D341Med (cell line): ENCODE measurements around the gene ABHD3.
A peak's percentile ranks its signal among the peaks of the same experiment; 100 is the strongest.
"Not testable (repeated sequence)": the region's sequence is repeated elsewhere in the genome, so short reads cannot be mapped to it uniquely, and the experiment has no call there.

Source experiments
- DNase-seq: peaks from one replicate; pipeline ENCODE4 v3.0.0; 2012; ENCODE audit warnings: low spot score

ABHD3 gene

DNA sequence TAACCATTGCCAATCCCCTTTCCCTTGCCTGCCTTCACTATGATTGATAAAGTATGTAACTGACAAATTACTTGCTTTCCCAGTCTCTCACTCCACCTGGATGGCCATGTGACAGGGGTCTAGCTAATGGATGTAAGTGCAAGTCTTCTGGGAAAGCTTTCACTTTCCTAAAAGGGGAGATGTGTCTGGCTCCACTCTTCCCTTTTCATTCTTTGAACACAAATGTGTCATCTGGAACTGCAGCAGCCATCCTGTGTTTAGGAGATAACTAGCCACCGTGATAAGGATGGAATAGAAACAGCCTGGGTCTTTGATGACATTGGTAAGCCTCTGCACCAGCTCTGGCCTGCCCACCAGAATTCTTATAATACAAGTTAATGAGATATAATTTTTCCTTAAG lies 54.3 kb downstream of the ABHD3 start:
- DNase-seq = no peak

DNA sequence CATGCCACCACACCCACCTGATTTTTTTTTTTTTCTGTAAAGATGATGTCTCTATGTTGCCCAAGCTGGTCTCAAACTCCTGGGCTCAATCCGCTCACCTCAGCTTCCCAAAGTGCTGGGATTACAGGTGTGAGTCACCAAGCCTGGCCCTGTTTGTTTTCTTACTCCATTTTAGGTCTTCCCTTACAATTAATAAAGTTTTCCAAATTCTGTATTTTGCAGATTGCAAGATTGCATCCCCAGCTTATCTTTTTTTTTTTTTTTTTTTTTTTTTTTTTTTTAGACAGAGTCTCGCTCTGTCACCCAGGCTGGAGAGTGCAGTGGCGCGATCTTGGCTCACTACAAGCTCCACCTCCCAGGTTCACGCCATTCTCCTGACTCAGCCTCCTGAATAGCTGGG lies 64.2 kb downstream of the ABHD3 start:
- DNase-seq = not testable (repeated sequence)

DNA sequence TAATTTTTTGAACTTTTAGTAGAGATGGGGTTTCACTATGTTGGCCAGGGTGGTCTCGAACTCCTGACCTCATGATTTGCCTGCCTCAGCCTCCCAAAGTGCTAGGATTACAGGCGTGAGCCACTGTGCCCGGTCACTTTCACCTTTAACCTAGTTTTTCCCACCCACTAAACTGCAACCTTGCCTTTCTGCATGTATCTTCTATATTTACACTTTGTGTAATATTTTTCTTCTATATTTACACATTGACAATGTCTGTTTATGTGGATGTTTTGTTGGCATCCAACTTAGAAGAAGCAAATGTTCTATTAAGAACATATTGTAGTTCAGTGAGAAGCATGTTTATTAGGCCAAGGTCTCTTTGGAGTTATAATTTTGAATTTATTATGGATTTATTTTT lies 65.8 kb downstream of the ABHD3 start:
- no peak for DNase-seq

DNA sequence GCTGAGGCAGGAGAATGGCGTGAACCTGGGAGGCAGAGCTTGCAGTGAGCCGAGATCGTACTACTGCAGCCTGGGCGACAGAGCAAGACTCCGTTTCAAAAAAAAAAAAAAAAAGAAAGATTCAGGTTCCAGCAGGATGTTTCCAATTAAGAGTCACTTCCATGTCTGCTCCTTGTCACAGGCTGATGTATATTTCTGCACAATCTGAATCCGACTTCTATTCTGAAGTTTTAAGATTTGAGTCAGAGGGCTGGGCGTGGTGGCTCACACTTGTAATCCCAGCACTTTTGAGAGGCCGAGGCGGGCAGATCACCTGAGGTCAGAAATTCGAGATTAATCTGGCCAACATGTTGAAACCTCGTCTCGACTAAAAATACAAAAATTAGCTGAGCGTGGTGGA lies 67.8 kb downstream of the ABHD3 start:
- no peak for DNase-seq

DNA sequence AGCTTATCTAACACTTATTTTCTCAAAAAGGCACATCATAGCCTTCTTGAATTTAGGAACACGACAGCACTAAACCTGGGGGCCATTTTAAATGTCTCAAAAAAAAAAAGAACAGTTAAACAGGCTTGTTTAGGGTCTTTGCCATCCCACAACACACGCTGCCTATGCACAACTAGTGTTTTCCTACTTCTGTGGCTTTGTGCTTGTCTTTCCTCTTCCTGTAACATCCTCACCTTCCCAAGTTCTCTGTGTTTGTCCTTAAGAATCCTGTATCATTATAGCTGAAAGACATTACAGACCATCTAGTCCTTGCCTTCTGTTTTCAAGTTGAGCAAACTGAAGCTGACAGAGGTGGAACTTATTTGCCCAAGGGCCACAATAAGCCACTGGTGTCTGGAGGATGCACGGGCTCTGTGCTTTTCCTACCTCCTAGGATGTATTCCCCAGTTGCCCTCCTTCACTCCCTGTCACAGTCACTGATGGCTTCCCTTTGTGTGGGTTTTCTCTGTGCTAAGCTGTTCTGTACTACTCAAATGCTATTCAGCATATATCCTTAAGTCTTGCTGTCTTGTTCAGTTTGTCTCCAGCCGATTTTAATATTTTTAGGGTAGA lies 69.9 kb downstream of the ABHD3 start:
- no peak for DNase-seq

DNA sequence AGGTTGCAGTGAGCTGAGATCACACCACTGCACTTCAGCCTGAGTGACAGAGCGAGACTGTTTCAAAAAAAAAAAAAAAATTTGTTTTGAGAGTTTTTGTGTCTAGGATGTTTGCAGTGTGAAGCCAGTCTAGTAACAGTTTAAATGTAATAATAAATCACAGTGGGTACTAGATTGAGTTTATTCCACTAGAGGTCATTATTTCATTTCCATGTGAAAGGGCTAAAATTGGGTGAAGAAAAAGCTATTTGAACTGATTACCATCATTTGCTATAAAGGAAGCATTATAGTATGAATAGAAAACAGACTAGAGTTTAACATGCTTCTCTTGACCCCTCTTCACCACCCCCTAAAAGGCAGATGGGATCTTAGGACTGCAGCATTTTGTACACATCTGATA lies 72.2 kb downstream of the ABHD3 start:
- no peak for DNase-seq

DNA sequence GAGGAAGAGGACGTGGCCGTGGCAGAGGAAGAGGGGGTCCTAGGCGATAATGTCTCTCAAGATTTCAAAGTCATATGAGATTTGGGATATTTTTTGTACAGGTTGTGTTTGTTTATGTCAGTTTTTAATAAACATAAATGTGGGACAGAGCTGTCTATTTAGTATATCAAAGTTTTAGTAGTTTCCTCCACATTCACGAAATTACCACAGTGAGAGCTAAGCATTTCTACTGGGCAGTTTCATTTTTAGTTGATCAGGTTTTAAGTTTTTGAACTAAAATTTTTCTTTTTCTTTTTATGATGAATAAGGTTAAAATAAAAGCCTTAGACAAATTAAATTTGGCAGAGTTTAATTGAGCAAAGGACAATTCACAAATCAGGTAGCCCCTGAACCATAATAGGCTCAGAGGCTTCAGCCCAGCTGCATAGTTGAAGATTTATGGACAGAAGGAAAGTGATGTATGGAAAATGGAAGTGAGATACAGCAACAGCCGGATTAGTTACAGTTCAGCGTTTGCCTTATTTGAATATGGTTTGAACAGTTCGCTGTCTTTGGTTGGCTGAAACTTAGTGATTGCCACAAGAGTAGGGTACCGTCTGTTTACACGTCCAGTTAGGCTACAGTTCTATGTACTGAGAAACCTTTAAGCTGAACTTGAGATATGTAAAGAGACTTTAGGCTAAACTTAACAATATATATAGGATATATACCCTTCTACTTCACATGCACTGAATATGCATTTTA lies 75.3 kb downstream of the ABHD3 start:
- no peak for DNase-seq

DNA sequence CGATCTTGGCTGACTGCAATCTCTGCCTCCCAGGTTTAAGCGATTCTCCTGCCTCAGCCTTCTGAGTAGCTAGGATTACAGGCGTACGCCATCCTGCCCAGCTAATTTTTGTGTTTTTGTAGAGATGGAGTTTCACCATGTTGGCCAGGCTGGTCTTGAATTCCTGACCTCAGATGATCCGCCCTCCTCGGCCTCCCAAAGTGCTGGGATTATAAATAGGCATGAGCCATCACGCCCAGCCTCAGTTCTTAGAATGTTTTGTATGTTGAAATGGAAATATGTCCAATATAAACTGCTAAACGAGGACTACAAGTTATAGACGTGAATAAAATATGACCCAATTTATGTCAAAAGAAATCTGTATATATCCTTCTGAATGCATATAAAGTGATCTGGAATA lies 82.9 kb downstream of the ABHD3 start:
- DNase-seq = not testable (repeated sequence)

DNA sequence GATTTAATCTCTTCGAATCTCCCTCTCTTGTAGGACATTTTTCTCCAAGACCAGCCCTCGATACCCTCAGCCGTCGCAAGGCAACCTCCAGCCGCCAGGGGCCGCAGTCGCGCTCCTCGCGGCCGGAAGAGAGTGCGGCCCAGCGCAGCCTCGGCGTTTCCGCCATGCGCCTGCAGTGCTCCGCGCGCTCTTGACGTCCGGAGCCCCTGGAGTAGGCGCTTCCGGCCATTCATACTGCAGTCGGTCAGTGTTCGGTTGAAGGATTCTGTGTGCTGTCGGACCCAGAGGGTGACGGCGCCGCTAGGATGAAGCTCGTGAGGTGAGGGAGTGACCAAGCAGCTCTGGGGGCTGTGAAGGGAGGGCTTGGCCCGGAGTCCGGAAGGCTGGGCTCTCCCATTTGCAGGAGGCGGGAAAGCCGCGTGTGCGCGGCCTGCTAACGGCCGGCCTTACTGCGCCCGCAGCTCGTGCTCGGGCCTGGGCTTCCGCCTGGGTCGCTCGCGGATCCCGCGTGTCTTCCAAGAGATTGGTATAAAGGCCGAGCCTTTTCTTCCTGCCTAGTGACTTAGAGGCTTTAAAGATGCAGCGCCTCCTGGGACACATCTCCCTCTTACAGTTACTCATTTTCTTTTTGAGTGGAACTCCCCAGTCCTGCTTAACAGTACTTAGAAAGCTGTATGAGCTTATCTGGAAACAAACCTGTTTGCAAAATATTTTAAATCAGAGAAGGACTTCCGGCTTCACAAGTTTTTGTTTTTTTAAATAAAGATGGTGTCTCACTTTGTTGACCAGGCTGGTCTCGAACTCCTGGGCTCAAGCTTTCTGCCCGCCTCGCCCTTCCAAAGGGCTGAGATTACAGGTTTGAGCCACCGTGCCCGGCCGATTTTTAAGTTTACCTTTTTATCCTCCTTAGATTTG lies 92.2 kb downstream of the ABHD3 start, which contains the start of gene SNRPD1:
SNRPD1 (plus strand) TSS at position 190 of the 915 bp plus-strand sequence; CDS start at position 306, 116 bp downstream.
- peak; percentile 99 for DNase-seq

DNA sequence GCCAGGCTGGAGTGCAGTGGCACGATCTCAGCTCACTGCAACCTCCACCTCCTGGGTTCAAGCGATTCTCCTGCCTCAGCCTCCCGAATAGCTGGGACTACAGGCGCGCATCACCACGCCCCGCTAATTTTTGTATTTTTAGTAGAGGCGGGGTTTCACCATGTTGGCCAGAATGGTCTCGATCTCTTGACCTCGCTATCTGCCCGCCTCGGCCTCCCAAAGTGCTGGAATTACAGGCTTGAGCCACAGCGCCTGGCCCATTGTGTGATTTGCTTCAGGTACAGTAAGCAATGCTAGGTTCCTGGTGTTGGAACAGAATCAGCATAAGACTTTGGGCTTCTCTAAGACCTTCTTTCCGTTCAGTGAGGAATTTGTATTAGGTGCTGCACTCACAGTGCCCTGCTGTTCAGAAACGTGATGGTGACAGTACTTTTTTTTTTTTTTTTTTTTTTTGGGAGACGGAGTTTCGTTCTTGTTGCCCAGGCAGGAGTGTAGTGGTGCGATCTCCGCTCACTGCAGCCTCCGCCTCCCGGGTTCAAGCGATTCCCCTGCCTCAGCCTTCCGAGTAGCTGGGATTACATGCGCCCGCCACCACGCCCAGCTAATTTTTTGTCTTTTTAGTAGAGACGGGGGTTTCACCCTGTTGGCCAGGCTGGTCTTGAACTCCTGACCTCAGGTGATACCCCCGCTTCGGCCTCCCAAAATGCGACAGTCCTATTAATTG lies 93.0 kb downstream of the ABHD3 start:
- DNase-seq = not testable (repeated sequence)

DNA sequence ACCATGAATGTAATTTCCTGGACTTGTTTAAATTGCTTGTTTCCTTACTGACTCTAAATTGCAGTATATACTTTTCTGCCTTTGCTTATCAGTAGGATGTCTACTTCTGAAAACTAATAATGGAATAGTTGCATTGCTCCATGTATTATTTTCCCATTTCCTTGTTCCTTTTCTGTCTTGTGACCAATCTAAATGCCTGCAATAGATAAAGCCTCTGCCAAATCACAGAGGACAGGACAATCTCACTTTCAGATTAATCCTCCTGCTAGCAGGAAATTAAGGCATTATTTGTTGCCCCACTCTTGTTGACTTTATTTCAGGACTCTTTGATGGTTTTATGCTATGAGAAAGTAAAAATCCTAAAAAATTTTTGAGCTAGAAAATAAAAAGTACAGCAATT lies 99.4 kb downstream of the ABHD3 start:
- DNase-seq = no peak

DNA sequence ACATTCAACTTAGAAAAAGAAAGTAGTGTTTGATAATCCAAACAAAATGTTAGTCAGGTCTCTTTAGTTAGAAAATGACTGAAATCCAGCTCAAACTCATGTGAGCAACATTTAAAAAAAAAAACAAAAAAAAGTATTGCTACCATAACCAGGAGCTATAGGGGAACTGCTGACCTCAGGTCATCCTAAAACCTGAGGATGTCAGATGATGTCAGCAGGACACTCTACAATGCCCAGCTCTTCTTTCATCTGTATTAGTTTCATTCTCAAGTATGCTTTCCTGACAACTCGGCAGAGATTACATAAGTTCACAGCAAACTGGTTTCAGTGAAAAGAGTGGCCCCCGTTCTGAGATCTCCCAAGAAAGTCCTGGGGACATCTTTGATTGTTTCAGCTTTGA lies 99.9 kb downstream of the ABHD3 start:
- no peak for DNase-seq

DNA sequence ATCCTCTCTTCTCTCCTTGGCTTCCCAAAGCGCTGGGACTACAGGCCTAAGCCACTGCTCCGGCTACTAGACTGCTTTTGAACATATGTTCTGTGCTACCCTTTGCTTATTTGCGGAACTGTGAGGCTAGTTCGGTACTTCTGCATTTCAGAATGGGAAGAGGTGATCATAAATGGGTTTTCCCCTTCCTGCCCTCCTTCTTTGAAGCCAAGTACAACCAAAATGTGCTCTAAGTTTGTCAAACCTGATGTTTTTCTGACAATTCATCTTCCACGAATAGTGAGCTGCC lies 102.3 kb downstream of the ABHD3 start:
- no peak for DNase-seq
